Measurements from ENCODE around the gene DNAJC30.

DNA sequence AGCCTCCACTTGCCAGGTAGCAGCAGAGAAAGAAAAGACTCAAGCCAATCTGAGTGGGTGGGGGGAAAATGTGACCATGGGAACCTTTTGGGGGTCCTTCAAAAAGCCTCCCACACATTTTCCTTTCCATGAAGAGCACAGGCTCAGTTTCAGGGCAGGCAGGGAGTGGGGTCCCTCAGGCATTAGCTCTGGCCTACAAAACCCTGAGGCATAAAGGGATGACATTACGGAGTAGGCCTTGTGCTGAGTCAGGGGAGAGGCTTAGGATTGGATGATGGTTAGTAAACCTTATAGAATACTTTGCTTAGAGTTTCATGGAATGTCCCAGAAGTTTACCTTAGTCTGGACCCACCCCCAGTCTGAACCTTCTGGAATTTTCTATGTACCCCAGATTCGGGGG lies 3.5 kb downstream of the DNAJC30 start:
- TF ChIP-seq, protein P1, sequence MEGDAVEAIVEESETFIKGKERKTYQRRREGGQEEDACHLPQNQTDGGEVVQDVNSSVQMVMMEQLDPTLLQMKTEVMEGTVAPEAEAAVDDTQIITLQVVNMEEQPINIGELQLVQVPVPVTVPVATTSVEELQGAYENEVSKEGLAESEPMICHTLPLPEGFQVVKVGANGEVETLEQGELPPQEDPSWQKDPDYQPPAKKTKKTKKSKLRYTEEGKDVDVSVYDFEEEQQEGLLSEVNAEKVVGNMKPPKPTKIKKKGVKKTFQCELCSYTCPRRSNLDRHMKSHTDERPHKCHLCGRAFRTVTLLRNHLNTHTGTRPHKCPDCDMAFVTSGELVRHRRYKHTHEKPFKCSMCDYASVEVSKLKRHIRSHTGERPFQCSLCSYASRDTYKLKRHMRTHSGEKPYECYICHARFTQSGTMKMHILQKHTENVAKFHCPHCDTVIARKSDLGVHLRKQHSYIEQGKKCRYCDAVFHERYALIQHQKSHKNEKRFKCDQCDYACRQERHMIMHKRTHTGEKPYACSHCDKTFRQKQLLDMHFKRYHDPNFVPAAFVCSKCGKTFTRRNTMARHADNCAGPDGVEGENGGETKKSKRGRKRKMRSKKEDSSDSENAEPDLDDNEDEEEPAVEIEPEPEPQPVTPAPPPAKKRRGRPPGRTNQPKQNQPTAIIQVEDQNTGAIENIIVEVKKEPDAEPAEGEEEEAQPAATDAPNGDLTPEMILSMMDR (IDR thresholded peaks at IDR 0.05): no peak
- TF ChIP-seq POLR2A (IDR thresholded peaks at IDR 0.05): no peak
- TF ChIP-seq EP300 (IDR thresholded peaks at IDR 0.05): no peak
